GM21515 (cell line): ENCODE measurements around the gene AADACL2.
"Not testable (repeated sequence)": the region's sequence is repeated elsewhere in the genome, so short reads cannot be mapped to it uniquely, and the experiment has no call there.

Experiments
- ATAC-seq: cut with Tn5 transposase; IDR thresholded peaks from one replicate; pipeline ENCODE4 v1.9.1; 2021; ENCODE audit not compliant: unreplicated experiment

Gene AADACL2

DNA sequence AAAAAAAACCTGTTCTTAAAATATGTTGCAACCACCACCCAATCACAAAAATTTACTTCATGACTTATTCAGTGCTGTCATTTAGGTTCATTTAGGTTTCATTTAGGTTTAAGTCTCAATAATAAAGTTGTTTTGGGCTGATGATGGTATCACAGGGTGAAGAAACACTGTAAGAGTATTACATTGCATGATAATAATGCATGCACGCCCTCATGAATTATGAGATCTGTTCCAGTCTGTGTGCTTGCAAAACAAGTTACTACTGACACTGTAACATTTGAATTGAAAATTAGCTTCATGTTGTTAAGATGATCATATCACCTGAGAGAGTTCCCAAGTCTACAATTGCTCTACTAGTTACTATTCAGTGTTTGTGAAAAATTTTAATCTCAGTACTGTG lies at the start of gene AADACL2:
TSS of gene AADACL2 (plus strand) at position 315 of the 400 bp plus-strand sequence. CDS start 109 bp downstream, outside the sequence.
- no peak for ATAC-seq

GRCh38 chr3:151684094-151684493 lies 49.6 kb upstream of the AADACL2 start:
- ATAC-seq: no peak

- ATAC-seq: no peak
These were observed 47.5 kb upstream of the AADACL2 start for GRCh38 chr3:151686257-151686656.

DNA sequence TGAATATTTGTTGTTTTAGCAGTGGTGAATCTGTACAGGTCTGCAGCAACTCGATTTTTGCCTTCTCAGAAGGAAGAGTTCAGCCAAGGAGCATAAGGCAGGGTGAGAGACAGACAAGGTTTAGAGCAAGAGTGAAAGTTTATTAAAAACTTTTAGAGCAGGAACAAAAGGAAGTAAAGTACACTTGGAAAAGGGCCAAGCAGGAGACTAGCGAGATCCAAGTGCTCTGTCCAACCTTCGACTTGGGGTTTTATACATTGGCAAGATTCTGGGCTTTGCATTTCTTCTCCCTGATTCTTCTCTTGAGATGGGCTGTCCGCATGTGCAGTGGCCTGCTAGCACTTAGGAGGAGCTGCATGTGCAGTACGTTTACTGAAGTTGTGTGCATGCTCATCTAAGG lies 46.7 kb upstream of the AADACL2 start:
- ATAC-seq: no peak

- ATAC-seq: no peak
These were observed 45.2 kb upstream of the AADACL2 start for GRCh38 chr3:151688571-151688970.

DNA sequence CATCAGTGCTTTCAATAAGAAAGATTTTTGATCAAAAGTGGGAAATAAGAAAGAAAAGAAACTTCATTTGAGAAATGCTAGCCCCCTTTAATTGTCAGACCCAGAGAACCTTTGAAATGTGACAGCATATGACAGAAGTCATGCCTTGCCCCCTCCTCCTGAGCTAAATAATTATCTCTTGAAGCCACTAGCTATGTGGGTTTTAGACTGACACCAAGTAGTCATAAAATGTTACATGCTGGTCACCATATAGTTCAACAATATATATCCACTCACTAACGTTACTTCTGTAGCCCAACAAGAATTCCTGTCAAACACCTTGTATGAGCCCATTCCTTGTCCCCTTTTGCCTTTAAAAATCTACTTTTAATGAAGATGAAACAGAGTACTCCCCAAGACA lies 43.1 kb upstream of the AADACL2 start:
- ATAC-seq: no peak

DNA sequence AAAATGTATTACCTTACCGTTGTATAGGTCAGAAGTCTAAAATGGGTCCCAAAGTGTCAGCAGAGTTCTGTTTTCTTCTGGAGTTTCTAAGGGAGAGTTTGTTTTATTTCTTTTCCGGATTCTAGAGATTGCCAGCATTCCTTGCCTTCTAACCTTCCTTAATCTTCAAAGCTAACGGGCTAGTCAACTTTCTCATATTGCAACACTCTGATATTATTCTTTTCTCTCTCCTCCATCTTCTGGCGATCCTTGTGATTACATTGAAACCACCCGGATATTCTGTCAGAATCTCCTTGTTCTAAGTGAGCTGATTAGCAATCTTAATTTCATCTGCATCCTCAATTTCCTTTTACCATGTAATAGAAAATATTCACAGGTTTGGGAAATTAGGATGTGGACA lies 36.2 kb upstream of the AADACL2 start:
- ATAC-seq: no peak

GRCh38 chr3:151707216-151707615 lies 26.5 kb upstream of the AADACL2 start:
- ATAC-seq: no peak

DNA sequence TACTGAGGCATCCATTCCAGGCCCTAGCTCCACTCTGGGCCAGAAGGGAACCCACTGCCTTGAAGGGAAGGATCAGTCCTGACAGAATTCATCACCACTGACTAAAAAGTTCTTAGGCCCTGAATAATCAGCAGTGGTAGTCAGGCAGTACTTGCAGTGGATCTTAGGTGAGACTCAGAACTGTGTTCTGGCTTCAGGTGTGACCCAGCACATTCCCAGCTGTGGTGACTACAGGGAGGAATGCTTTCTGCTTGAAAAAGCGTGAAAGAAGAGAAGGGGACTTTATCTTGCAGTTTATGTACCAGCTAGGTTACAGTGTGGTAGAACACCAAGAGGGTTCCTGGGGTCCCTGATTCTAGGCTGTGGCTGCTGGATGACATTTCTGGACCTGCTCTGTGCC lies 24.9 kb upstream of the AADACL2 start:
- no peak for ATAC-seq

GRCh38 chr3:151709847-151710246 lies 23.9 kb upstream of the AADACL2 start:
- no peak for ATAC-seq

GRCh38 chr3:151721294-151721693 lies 12.4 kb upstream of the AADACL2 start:
- no peak for ATAC-seq

GRCh38 chr3:151722856-151723255 lies 10.9 kb upstream of the AADACL2 start:
- ATAC-seq: no peak

DNA sequence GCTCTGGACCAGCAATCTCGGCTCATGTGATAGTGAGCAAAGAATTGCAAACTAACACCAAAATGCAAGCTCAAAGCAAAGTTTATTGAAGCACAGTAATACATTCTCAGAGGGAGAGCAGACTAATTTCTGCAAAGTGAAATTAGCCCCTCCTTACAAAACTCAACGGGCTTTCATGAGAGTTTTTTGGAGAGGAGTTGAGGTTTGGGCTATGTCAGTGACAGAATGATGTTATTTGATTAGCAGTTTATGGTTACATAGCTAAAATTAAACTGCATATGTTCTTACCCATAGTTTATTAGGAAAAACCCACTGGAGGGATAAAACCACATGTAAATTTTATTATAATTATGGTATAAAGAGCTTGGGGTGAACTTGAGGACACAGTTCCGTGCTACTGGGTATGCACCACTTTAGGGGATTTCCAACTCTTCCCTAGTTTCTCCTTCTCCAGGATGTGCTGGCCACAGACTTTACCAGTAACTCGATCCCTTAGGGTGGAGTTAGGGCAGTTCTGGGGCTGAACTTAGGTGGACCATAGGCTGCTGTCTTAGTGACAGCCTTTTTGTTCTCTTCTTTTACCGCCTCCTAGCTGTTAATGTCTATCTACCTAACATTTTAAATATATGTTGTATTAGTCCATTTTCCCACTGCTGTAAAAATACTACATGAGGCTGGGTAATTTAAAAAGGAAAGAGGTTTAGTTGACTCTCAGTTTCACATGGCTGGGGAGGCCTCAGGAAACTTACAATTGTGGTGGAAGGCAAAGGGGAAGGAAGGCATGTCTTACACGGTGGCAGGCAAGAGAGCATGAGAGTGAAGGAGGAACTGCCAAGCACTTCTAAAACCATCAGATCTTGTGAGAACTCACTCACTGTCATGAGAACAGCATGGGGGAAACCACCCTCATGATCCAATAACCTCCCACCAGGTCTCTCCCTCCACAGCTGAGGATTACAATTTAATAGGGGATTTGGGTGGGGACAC lies 8.9 kb upstream of the AADACL2 start:
- no peak for ATAC-seq

GRCh38 chr3:151726016-151726415 lies 7.7 kb upstream of the AADACL2 start:
- ATAC-seq: no peak

DNA sequence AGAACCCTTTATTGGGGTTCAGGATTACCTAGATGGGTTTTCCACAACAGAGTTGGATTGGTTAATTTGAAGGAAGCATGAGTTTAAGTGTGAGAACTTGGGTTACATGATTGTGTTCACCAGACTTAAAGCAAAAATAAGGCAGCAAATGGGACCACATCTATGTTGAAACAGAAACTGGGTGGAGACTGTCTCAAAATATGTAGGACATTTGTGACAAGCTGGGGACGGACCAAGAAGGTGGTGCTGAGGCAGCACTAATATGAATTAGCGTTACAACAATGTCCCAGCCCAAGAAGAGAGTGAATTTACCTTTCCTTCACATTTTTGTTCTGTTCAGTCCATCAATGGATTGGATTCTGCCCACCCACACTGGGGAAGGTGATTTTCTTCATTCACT lies 866 bp upstream of the AADACL2 start:
- ATAC-seq: no peak

- ATAC-seq: no peak
These were observed 6.9 kb downstream of the AADACL2 start for GRCh38 chr3:151740581-151740980.

GRCh38 chr3:151743855-151744254 lies 10.1 kb downstream of the AADACL2 start:
- ATAC-seq: no peak

- no peak for ATAC-seq
These were observed 16.5 kb downstream of the AADACL2 start for GRCh38 chr3:151750181-151750580.

DNA sequence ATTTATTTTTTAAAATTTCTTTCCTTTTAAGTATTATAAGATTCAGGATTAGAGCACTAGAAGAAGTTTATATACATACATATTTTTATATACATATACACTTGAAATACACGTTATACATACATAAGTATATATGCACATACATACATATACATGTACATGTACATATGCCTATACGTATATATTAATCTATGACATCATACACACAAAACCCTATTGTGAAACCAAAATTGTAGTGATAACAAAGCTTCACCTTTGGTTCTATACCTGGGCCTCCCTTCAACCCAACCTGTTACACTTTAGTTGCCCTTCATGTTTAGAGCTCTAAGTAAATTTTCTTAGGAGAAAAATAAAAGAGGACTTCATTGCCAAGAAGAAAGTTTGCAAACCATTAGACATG lies 17.0 kb downstream of the AADACL2 start:
- no peak for ATAC-seq

GRCh38 chr3:151751161-151751560 lies 17.4 kb downstream of the AADACL2 start:
- ATAC-seq: no peak

GRCh38 chr3:151753846-151754245 lies 20.1 kb downstream of the AADACL2 start:
- ATAC-seq: no peak

DNA sequence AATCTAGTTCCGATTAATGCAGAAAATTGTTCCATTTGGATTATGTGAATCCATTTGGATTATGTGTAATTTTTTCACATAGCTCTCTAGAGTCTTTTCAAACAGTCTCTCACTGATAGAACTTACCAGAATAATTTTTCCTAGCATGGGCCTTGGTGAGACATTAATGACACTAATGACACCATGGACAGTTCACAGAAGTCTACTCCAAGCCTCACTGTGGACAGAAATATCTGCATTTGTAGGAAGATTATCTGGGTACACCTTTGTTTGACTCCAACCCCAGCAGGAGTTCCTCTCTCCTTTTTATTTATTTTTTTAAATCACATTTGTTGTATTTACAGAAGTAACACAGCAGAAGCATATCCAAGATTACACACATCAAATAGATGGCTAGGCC lies 27.9 kb downstream of the AADACL2 start:
- ATAC-seq: no peak

- not testable (repeated sequence) for ATAC-seq
These were observed 31.0 kb downstream of the AADACL2 start for GRCh38 chr3:151764699-151765098.
